CD14-positive monocyte (primary cell): Measurements from ENCODE around the gene KHDRBS1. TPM values are rescaled to one million over a fixed set of nuclear protein-coding genes. Genes with fewer than 3 reads are reported as not detected.
"Not testable (repeated sequence)": the region's sequence is repeated elsewhere in the genome, so short reads cannot be mapped to it uniquely, and the experiment has no call there.

Experiments used
- DNase-seq, 3 donors: peaks; one replicate each; pipeline ENCODE4 v3.0.0-alpha.2; 2011 to 2022
- H2AFZ ChIP-seq: 2 replicates; pipeline ENCODE4 v1.6.0; 2012; ENCODE audit warnings: mild to moderate bottlenecking, low read depth, low read length, inconsistent platforms; ENCODE audit not compliant: insufficient read depth, poor library complexity, severe bottlenecking
- H3K27ac ChIP-seq, 2 donors: 1 replicate in 1 of 2; 2 replicates in 1 of 2; pipeline ENCODE4 v1.5.1; 2012 to 2013; ENCODE audit warnings: low read length in 2 of 2, control low read depth in 1 of 2, inconsistent platforms in 1 of 2, low read depth in 1 of 2, mild to moderate bottlenecking in 1 of 2
- H3K27me3 ChIP-seq, 2 donors: one replicate each; pipeline versions ENCODE4 v1.6.0 to v1.6.1; 2011 to 2013; ENCODE audit warnings: low read length in 2 of 2; ENCODE audit not compliant: control insufficient read depth in 2 of 2, insufficient read depth in 2 of 2
- H3K36me3 ChIP-seq, 2 donors: replicated peaks in 1 of 2; 1 replicate in 1 of 2; 2 replicates in 1 of 2; pipeline versions ENCODE4 v1.5.1 to v1.6.1; 2012 to 2013; ENCODE audit warnings: low read length in 2 of 2, control low read depth in 1 of 2, inconsistent platforms in 1 of 2, mild to moderate bottlenecking in 1 of 2; ENCODE audit not compliant: insufficient read depth in 2 of 2, control insufficient read depth in 1 of 2
- H3K4me1 ChIP-seq, 2 donors: 1 replicate in 1 of 2; 2 replicates in 1 of 2; pipeline versions ENCODE4 v1.5.1 to v1.6.1; 2012 to 2013; ENCODE audit warnings: low read length in 2 of 2, control low read depth in 1 of 2, inconsistent platforms in 1 of 2, mild to moderate bottlenecking in 1 of 2, moderate library complexity in 1 of 2; ENCODE audit not compliant: insufficient read depth in 2 of 2, control insufficient read depth in 1 of 2
- H3K4me2 ChIP-seq: replicated peaks from 2 replicates; pipeline ENCODE3; 2012; ENCODE audit warnings: low read length, moderate library complexity, mild to moderate bottlenecking; ENCODE audit not compliant: poor library complexity, severe bottlenecking; ENCODE audit errors: extremely low read depth
- H3K4me3 ChIP-seq, 3 experiments: fragments of 200-600 bp in 1 of 3; sonication (generic) in 1 of 3; replicated peaks in 1 of 3; 1 replicate in 2 of 3; 2 replicates in 1 of 3; pipeline ENCODE4 v1.5.1; 2011 to 2013; ENCODE audit warnings: low read length in 3 of 3, mild to moderate bottlenecking in 3 of 3, control low read depth in 2 of 3, low read depth in 2 of 3, inconsistent platforms in 1 of 3, moderate library complexity in 1 of 3
- H3K79me2 ChIP-seq: 2 replicates; pipeline ENCODE4 v1.6.0; 2012; ENCODE audit warnings: mild to moderate bottlenecking, control low read depth, inconsistent platforms, low read length, moderate library complexity; ENCODE audit not compliant: insufficient read depth
- H3K9ac ChIP-seq: 2 replicates; pipeline ENCODE4 v1.6.0; 2017; ENCODE audit warnings: low read length, mild to moderate bottlenecking; ENCODE audit not compliant: insufficient read depth, poor library complexity, severe bottlenecking
- H3K9me3 ChIP-seq, 2 donors: replicated peaks in 1 of 2; 1 replicate in 1 of 2; 2 replicates in 1 of 2; pipeline versions ENCODE4 v1.5.1 to v1.6.1; 2012 to 2013; ENCODE audit warnings: low read length in 2 of 2, control low read depth in 1 of 2; ENCODE audit not compliant: control insufficient read depth in 1 of 2, insufficient read depth in 1 of 2
- H4K20me1 ChIP-seq: 2 replicates; pipeline ENCODE4 v1.6.0; 2012; ENCODE audit warnings: mild to moderate bottlenecking, low read length, control low read depth, moderate library complexity; ENCODE audit not compliant: insufficient read depth
- H3K27ac Mint-ChIP-seq, 7 donors: one replicate each; pipeline ENCODE4 v1.8.0; 2020; ENCODE audit warnings: mild to moderate bottlenecking in 7 of 7, mixed read lengths in 7 of 7, moderate library complexity in 6 of 7, inconsistent platforms in 2 of 7
- H3K27me3 Mint-ChIP-seq, 3 donors: one replicate each; pipeline ENCODE4 v1.8.0; 2021 to 2022; ENCODE audit warnings: low read depth in 3 of 3, mild to moderate bottlenecking in 3 of 3, mixed read lengths in 3 of 3, moderate library complexity in 3 of 3, inconsistent platforms in 1 of 3
- H3K36me3 Mint-ChIP-seq, 2 donors: one replicate each; pipeline ENCODE4 v1.8.0; 2020; ENCODE audit warnings: mixed read lengths in 2 of 2, inconsistent platforms in 1 of 2, mild to moderate bottlenecking in 1 of 2
- H3K4me1 Mint-ChIP-seq: one replicate; pipeline ENCODE4 v1.8.0; 2020; ENCODE audit warnings: mild to moderate bottlenecking, mixed read lengths
- H3K4me3 Mint-ChIP-seq, 2 donors: one replicate each; pipeline ENCODE4 v1.8.0; 2020; ENCODE audit warnings: mild to moderate bottlenecking in 2 of 2, mixed read lengths in 2 of 2, moderate library complexity in 1 of 2
- H3K9me3 Mint-ChIP-seq, 7 donors: one replicate each; pipeline ENCODE4 v1.8.0; 2020 to 2022; ENCODE audit warnings: mixed read lengths in 7 of 7, mild to moderate bottlenecking in 6 of 7, moderate library complexity in 6 of 7, inconsistent platforms in 2 of 7
- WGBS: methylation state at CpG from one replicate; pipeline ENCODE4 v1.1.5; 2013; ENCODE audit warnings: missing lambda C conversion rate; ENCODE audit not compliant: insufficient coverage; 5-methylcytosine and 5-hydroxymethylcytosine counted together
- intact Hi-C, 2 donors: fragments of 100-400 bp; cut with micrococcal nuclease; formaldehyde crosslinking; loops; one replicate each; pipeline versions ENCODE4 v1.15.0 to v1.15.1; 2023
- polyA plus RNA-seq, 3 donors: library from polyadenylated mRNA; depleted of rRNA in 1 of 3; unstranded in 2 of 3; stranded (reverse) in 1 of 3; fragments of 300-500 nt in 2 of 3; fragments of >200 nt in 1 of 3; fragmentation: Illumina TruSeq in 2 of 3; gene quantifications; 1 replicate in 2 of 3; 2 replicates in 1 of 3; pipeline ENCODE4 v1.2.3, GENCODE V29; 2012 to 2021
- TF ChIP-seq, protein P1 (sequence below): fragments of 200-600 bp; IDR thresholded peaks from one replicate; pipeline ENCODE4 v1.8.0; 2022; ENCODE audit warnings: antibody characterized with exemption, mild to moderate bottlenecking

The KHDRBS1 gene
- polyA plus RNA-seq, 3 donors = 40.7 to 65.6 (median 51.6) TPM

DNA sequence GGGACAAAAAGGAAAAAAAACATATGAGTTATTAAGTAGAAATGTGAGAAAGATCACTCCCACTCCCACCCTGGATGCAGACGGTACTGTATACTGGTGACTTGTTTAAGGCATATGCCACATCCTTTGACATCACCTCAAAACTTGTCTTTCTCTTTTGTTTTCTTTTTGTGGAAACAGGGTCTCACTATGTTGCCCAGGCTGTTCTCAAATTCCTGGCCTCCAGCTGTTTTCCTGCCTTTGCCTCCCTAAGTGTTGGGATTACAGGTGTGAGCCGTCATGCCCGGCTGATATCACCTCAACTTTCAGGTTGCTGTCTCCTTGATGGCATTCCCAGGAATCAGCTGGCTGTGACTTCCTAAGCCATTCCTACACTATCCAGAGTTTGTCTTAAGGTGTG is 18.4 kb upstream of the KHDRBS1 start:
- H3K27me3 Mint-ChIP-seq = peaks cover 0 to 9% (median 2%) of the 10 kb centered on the region in 3 donors
- H3K9me3 Mint-ChIP-seq = peaks cover 0 to 1% (median 0%) of the 10 kb centered on the region in 7 donors
- Histone ChIP-seq H3K4me3 (no peak overlapping the region), H3K4me1 (no peaks in the 10 kb centered on the region), H3K36me3 (no peaks in the 10 kb centered on the region), H3K79me2 (no peaks in the 10 kb centered on the region), H3K9me3 (no peaks in the 10 kb centered on the region), H3K27ac (no peak overlapping the region), H2AFZ (no peak overlapping the region), H3K9ac (no peak overlapping the region), H3K4me2 (no peak overlapping the region), H3K27me3 (no peaks in the 10 kb centered on the region), H4K20me1 (no peaks in the 10 kb centered on the region)
- TF ChIP-seq, protein P1, sequence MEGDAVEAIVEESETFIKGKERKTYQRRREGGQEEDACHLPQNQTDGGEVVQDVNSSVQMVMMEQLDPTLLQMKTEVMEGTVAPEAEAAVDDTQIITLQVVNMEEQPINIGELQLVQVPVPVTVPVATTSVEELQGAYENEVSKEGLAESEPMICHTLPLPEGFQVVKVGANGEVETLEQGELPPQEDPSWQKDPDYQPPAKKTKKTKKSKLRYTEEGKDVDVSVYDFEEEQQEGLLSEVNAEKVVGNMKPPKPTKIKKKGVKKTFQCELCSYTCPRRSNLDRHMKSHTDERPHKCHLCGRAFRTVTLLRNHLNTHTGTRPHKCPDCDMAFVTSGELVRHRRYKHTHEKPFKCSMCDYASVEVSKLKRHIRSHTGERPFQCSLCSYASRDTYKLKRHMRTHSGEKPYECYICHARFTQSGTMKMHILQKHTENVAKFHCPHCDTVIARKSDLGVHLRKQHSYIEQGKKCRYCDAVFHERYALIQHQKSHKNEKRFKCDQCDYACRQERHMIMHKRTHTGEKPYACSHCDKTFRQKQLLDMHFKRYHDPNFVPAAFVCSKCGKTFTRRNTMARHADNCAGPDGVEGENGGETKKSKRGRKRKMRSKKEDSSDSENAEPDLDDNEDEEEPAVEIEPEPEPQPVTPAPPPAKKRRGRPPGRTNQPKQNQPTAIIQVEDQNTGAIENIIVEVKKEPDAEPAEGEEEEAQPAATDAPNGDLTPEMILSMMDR = no peak
- DNase-seq = no peak
- H3K27ac Mint-ChIP-seq = no peak overlapping the region
- H3K4me3 Mint-ChIP-seq = no peak overlapping the region
- H3K4me1 Mint-ChIP-seq = peaks cover 2% of the 10 kb centered on the region
- intact Hi-C loops = no loop called here
- WGBS = no CpG with 5 or more reads among the region's 3 CpGs
- no peaks in the 10 kb centered on the region for H3K36me3 Mint-ChIP-seq

DNA sequence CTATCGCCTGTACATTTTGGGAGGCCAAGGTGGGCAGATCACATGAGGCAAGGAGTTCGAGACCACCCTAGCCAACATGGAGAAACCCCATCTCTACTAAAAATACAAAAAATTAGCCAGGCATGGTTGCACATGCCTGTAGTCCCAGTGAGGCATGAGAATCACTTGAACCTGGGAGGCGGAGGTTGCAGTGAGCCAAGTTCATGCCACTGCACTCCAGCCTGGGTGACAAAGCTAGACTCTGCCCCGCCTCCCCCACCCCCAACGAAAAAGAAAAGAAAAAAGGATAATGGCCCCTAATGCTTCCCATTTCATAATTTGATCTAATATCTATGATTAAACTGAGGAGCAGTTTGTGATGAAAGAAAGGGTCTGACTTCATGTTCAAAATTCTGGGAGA is 17.5 kb upstream of the KHDRBS1 start:
- not testable (repeated sequence) for H3K4me3 ChIP-seq

More for the DNA sequence above, 17.5 kb upstream of the KHDRBS1 start:
- WGBS = 89% methylated on average over 3 of the region's 5 CpGs
- H3K79me2 ChIP-seq, H3K27me3 ChIP-seq, H3K4me3 Mint-ChIP-seq, H3K9ac ChIP-seq, intact Hi-C loops, H4K20me1 ChIP-seq, H3K4me1 Mint-ChIP-seq, H3K27ac Mint-ChIP-seq, H3K4me2 ChIP-seq, H3K36me3 Mint-ChIP-seq, H3K27me3 Mint-ChIP-seq, H3K9me3 Mint-ChIP-seq, H3K36me3 ChIP-seq, H3K27ac ChIP-seq, H3K9me3 ChIP-seq, H2AFZ ChIP-seq, H3K4me1 ChIP-seq, DNase-seq: not testable (repeated sequence)
